HG03060 (cell line): ENCODE results near the gene SHF.

Source experiments
- ATAC-seq: cut with Tn5 transposase; IDR thresholded peaks from one replicate; pipeline ENCODE4 v1.9.1; 2021; ENCODE audit warnings: low read depth, moderate number of reproducible peaks; ENCODE audit not compliant: unreplicated experiment

The SHF gene

GRCh38 chr15:45199136-45199810 lies 11.5 kb upstream of the SHF start:
- peak; percentile 1 for ATAC-seq

GRCh38 chr15:45198337-45199135 lies 10.8 kb upstream of the SHF start:
- ATAC-seq = peak; percentile 64

- ATAC-seq = no peak
These were observed 9.7 kb upstream of the SHF start for GRCh38 chr15:45197512-45197911.

GRCh38 chr15:45187578-45187893 lies 230 bp downstream of the SHF start:
- ATAC-seq = no peak

- ATAC-seq = no peak
These were observed 792 bp downstream of the SHF start for GRCh38 chr15:45186771-45187577.

GRCh38 chr15:45185903-45186770 lies 1.6 kb downstream of the SHF start:
- no peak for ATAC-seq

GRCh38 chr15:45185069-45185779 lies 2.5 kb downstream of the SHF start:
- no peak for ATAC-seq

GRCh38 chr15:45184562-45185041 lies 3.2 kb downstream of the SHF start:
- ATAC-seq = no peak

- no peak for ATAC-seq
These were observed 4.3 kb downstream of the SHF start for GRCh38 chr15:45183511-45183910.

- no peak for ATAC-seq
These were observed 4.8 kb downstream of the SHF start for GRCh38 chr15:45182996-45183395.

GRCh38 chr15:45181491-45182285 lies 6.1 kb downstream of the SHF start:
- no peak for ATAC-seq

GRCh38 chr15:45180648-45181436 lies 6.9 kb downstream of the SHF start:
- no peak for ATAC-seq

- ATAC-seq = no peak
These were observed 7.6 kb downstream of the SHF start for GRCh38 chr15:45180201-45180600.

- no peak for ATAC-seq
These were observed 8.4 kb downstream of the SHF start for GRCh38 chr15:45179221-45179985.

- ATAC-seq = no peak
These were observed 10.5 kb downstream of the SHF start for GRCh38 chr15:45177285-45177684.

- ATAC-seq = no peak
These were observed 13.2 kb downstream of the SHF start for GRCh38 chr15:45174577-45174976.

- ATAC-seq = no peak
These were observed 13.7 kb downstream of the SHF start for GRCh38 chr15:45174069-45174468.
